OCI-LY7 (cell line): Measurements from ENCODE around the gene GGT6. TPM values are rescaled to one million over a fixed set of nuclear protein-coding genes. Genes with fewer than 3 reads are reported as not detected.

Experiments used
- BruUV-seq: library from RNA; stranded (reverse); fragments of 400-500 nt; replicated peaks from 2 replicates; lab custom pipeline; 2021; lab: Mats Ljungman, UMichigan
- CTCF ChIA-PET: fragments of 300-600 bp; sonication (Branson Sonifier 250); formaldehyde crosslinking; loops from one replicate; lab custom pipeline; 2022; ENCODE audit warnings: antibody characterized with exemption; ENCODE audit not compliant: unreplicated experiment; lab: Charles Lee
- POLR2A ChIA-PET: fragments of 300-600 bp; sonication (Branson Sonifier 250); formaldehyde crosslinking; loops from one replicate; lab custom pipeline; 2022; ENCODE audit warnings: antibody characterized with exemption; lab: Charles Lee
- DNase-seq: peaks from one replicate; pipeline ENCODE4 v3.0.0-alpha.2; 2015; ENCODE audit warnings: low spot score
- H2AFZ ChIP-seq: fragments of 200-600 bp; sonication (generic), shearing (Covaris generic); 2 replicates; pipeline ENCODE4 v1.6.1; 2014; ENCODE audit warnings: mild to moderate bottlenecking, antibody characterized with exemption, low read length, moderate library complexity
- H3K27ac ChIP-seq: fragments of 200-600 bp; sonication (generic); 2 replicates; pipeline ENCODE4 v1.5.1; 2014; ENCODE audit warnings: mixed run types, low read depth, mild to moderate bottlenecking, moderate library complexity, low read length, inconsistent platforms; ENCODE audit not compliant: poor library complexity, severe bottlenecking
- H3K36me3 ChIP-seq: fragments of 200-600 bp; sonication (generic); 2 replicates; pipeline ENCODE4 v1.6.1; 2014; ENCODE audit warnings: mild to moderate bottlenecking, antibody characterized with exemption, low read length, moderate library complexity, mixed read lengths; ENCODE audit not compliant: insufficient read depth
- H3K4me1 ChIP-seq: fragments of 200-600 bp; sonication (generic); 2 replicates; pipeline ENCODE4 v1.5.1; 2014; ENCODE audit warnings: mild to moderate bottlenecking, low read length; ENCODE audit not compliant: insufficient read depth, poor library complexity, severe bottlenecking
- H3K4me2 ChIP-seq: fragments of 200-600 bp; sonication (generic); 2 replicates; pipeline ENCODE4 v1.6.1; 2014; ENCODE audit warnings: mild to moderate bottlenecking, low read length
- H3K4me3 ChIP-seq: fragments of 200-600 bp; sonication (generic); 2 replicates; pipeline ENCODE4 v1.5.1; 2014; ENCODE audit warnings: mild to moderate bottlenecking, low read depth, low read length; ENCODE audit not compliant: poor library complexity, severe bottlenecking
- H3K79me2 ChIP-seq: fragments of 200-600 bp; sonication (generic); 2 replicates; pipeline ENCODE4 v1.6.1; 2016; ENCODE audit warnings: low read depth, mild to moderate bottlenecking, low read length, moderate library complexity, mixed read lengths; ENCODE audit not compliant: insufficient read depth
- H3K9me2 ChIP-seq: fragments of 200-600 bp; sonication (generic); 2 replicates; pipeline ENCODE4 v1.6.1; 2016; ENCODE audit warnings: mild to moderate bottlenecking, low read length, mixed read lengths; ENCODE audit not compliant: insufficient read depth
- H3K9me3 ChIP-seq: fragments of 200-600 bp; sonication (generic); 2 replicates; pipeline ENCODE4 v1.6.1; 2014; ENCODE audit warnings: mild to moderate bottlenecking, mixed run types, low read length, mixed read lengths
- H4K20me1 ChIP-seq: fragments of 200-600 bp; sonication (generic); 2 replicates; pipeline ENCODE4 v1.6.1; 2014; ENCODE audit warnings: mild to moderate bottlenecking, antibody characterized with exemption, low read length, moderate library complexity, mixed read lengths; ENCODE audit not compliant: insufficient read depth
- CTCF ChIP-seq: fragments of 200-600 bp; sonication (generic); conservative IDR thresholded peaks from 2 replicates; pipeline ENCODE4 v1.5.1; 2014; ENCODE audit warnings: mild to moderate bottlenecking, antibody characterized with exemption, low read length, moderate library complexity, mixed read lengths
- EZH2phosphoT487 ChIP-seq: fragments of 200-600 bp; sonication (generic); IDR thresholded peaks from 2 replicates; pipeline ENCODE4 v1.6.1; 2018; ENCODE audit warnings: low read depth, borderline replicate concordance, mild to moderate bottlenecking, mixed run types, antibody characterized with exemption, low read length, moderate library complexity, mixed read lengths
- intact Hi-C: fragments of 100-400 bp; cut with micrococcal nuclease; formaldehyde crosslinking; loops from one replicate; pipeline ENCODE4 v1.10.0; 2022; ENCODE audit not compliant: unreplicated experiment
- total RNA-seq, 2 experiments: library from RNA; depleted of rRNA in 1 of 2; stranded (reverse); fragments of >200 nt in 1 of 2; shearing (Covaris generic) in 1 of 2; gene quantifications; 2 replicates each; pipeline ENCODE4 v1.2.3, GENCODE V29; 2014 to 2022

Gene GGT6
- total RNA-seq, 2 experiments from 2014 or later, result not detected

- peaks cover 44% of the 10 kb centered on the region for H3K4me1 ChIP-seq
- BruUV-seq, result no TSS peak
- no peak overlapping the region for H2AFZ ChIP-seq
- TF ChIP-seq EZH2phosphoT487, result no peak
- TF ChIP-seq CTCF, result no peak
- H3K36me3 ChIP-seq, result peaks cover 15% of the 10 kb centered on the region
- no peak for DNase-seq
- H3K27ac ChIP-seq, result no peak overlapping the region
- ChIA-PET POLR2A (no interaction called here), CTCF (no interaction called here)
- intact Hi-C loops, result loop anchor here (5.0 kb wide), 1 partner anchor 416 kb away; the partner anchor contains the start of genes CYB5D2 and ZZEF1
- no peaks in the 10 kb centered on the region for H3K9me3 ChIP-seq
- no peaks in the 10 kb centered on the region for H3K9me2 ChIP-seq
- no peak overlapping the region for H3K4me3 ChIP-seq
- no peak overlapping the region for H3K4me2 ChIP-seq
- peaks cover 17% of the 10 kb centered on the region for H3K79me2 ChIP-seq
- H4K20me1 ChIP-seq, result no peaks in the 10 kb centered on the region
Measured at GRCh38 chr17:4558347-4558971, 1.9 kb downstream of the GGT6 start.

- intact Hi-C loops, result loop anchor here (5.0 kb wide), 1 partner anchor 415 kb away; the partner anchor contains the start of genes CYB5D2 and ZZEF1
- H2AFZ ChIP-seq, result no peak overlapping the region
- no peak overlapping the region for H3K4me2 ChIP-seq
- CTCF ChIA-PET, result interaction anchor here (0.6 to 1.3 kb wide), 3 partner anchors 8 to 137 kb away, joined by 3 to 6 read pairs (median 3); no protein-coding TSS in a partner anchor
- POLR2A ChIA-PET, result interaction anchor here (0.6 to 0.7 kb wide), 3 partner anchors 97 to 391 kb away, joined by 3 to 8 read pairs (median 3); no protein-coding TSS in a partner anchor
- peaks cover 47% of the 10 kb centered on the region for H3K4me1 ChIP-seq
- H3K4me3 ChIP-seq, result no peak overlapping the region
- no peak for TF ChIP-seq CTCF
- TF ChIP-seq EZH2phosphoT487, result no peak
- no peak overlapping the region for H3K27ac ChIP-seq
- no peaks in the 10 kb centered on the region for H3K9me2 ChIP-seq
- BruUV-seq, result no TSS peak
- DNase-seq, result no peak
- H3K79me2 ChIP-seq, result peaks cover 24% of the 10 kb centered on the region
- H3K36me3 ChIP-seq, result peaks cover 22% of the 10 kb centered on the region
- no peaks in the 10 kb centered on the region for H3K9me3 ChIP-seq
- no peaks in the 10 kb centered on the region for H4K20me1 ChIP-seq
Measured at GRCh38 chr17:4557626-4558346, 2.6 kb downstream of the GGT6 start.
